ENCODE data around the gene CDCA4.

Gene CDCA4

DNA sequence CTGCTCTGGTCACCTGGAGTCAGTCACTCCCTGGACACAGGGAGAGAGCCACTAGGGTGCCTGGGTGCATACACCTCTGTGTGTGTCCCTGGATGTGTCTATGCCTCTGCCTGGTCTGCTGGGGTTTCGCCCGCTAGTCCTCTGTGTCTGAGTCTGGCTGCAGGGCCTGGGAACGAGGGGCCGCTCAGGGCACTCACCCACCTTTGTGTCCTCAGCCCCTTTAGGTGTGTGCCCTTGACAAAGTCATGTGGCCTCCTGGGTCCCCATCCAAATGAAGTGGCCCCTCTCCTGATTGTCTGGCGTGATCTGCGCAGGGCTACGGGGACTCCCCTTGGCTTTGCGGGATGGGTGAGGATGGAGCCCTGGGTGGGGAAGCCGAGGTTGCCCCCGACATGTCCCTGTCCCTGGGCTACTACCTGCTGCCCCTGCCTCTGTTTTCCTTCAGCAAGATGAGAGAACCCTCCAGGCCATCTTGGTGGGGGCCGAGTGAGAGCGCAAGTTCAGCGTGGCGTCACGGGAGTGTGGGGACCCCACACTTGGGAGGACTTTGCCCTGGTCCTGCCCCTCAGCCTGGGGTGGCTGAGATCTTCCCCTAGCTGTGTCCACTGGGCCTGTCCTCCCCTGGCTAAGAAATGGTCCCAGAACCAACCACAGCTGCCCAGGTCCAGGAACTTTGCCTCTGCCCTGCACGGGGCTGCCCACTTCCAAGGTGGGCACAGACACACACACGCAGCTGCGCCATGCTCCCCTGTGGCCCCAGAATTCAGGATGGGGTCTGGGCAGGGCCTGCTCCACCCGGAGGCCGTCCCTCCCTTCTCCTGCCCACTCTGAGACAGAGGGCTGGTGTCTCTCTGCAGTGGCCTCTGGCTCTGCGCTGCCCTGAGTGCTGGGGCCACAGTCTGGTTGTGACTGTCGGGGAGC is 40.0 kb downstream of the CDCA4 start:
- H3K27ac ChIP-seq (ENCODE audit: low read depth, low read length) = no peak overlapping the region

DNA sequence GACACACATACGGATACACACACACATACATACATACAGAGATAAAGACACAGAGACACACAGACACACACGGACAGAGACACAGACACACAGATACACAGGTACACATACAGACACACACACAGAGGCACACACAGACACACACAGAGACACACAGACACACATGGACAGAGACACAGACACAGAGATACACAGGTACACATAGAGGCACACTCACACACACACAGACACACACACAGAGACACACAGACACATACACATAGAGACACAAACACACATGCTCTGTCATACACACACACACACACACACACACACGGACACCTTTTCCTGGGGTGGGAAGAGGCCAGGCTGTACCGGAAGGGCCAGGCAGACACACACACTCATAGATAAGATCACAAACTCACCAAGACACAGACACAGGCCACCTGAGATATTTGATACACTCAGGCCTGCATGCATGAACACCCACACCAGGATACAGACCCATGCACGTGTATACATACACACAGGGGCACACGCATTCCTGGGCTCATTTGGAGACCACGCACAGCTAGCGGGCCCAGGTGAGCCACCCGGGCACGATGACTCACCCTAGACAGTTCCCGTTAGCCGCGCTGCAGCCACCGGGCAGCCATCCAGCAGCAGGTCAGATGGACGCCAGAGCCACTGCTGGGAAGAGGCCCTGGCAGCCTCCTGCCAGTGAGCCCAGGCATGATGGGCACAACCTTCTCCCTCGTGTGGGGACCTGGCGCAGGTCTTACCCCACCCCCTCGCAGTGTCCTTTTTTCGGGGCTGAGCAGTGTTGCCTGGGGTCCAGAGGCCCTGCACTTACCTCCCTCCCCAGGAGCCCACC is 40.9 kb downstream of the CDCA4 start:
- Histone ChIP-seq H4K20me1 (ENCODE audit: low read depth, low read length) (no peaks in the 10 kb centered on the region), H3K9me3 (ENCODE audit: insufficient read depth, low read length) (no peaks in the 10 kb centered on the region), H3K79me2 (ENCODE audit: insufficient read depth, low read length) (no peaks in the 10 kb centered on the region), H3K4me3 (ENCODE audit: insufficient read depth, low read length, poor library complexity, severe bottlenecking) (no peak overlapping the region), H3K4me2 (ENCODE audit: low read depth, low read length, poor library complexity, severe bottlenecking) (no peak overlapping the region), H3K9ac (ENCODE audit: low read length) (no peak overlapping the region), H3K9me2 (replicated peaks; ENCODE audit: insufficient read depth, low read length) (no peaks in the 10 kb centered on the region), H3K27me3 (ENCODE audit: low read length) (no peaks in the 10 kb centered on the region), H3K36me3 (ENCODE audit: low read length) (no peaks in the 10 kb centered on the region), H3K27ac (ENCODE audit: low read depth, low read length) (no peak overlapping the region), H3F3A (ENCODE audit: insufficient read depth) (no peaks in the 10 kb centered on the region), H2AFZ (ENCODE audit: low read depth, low read length, severe bottlenecking) (no peak overlapping the region)
- TF ChIP-seq EZH2phosphoT487 (conservative IDR thresholded peaks at IDR 0.05; ENCODE audit: low read length) = no peak
- TF ChIP-seq, protein P1, sequence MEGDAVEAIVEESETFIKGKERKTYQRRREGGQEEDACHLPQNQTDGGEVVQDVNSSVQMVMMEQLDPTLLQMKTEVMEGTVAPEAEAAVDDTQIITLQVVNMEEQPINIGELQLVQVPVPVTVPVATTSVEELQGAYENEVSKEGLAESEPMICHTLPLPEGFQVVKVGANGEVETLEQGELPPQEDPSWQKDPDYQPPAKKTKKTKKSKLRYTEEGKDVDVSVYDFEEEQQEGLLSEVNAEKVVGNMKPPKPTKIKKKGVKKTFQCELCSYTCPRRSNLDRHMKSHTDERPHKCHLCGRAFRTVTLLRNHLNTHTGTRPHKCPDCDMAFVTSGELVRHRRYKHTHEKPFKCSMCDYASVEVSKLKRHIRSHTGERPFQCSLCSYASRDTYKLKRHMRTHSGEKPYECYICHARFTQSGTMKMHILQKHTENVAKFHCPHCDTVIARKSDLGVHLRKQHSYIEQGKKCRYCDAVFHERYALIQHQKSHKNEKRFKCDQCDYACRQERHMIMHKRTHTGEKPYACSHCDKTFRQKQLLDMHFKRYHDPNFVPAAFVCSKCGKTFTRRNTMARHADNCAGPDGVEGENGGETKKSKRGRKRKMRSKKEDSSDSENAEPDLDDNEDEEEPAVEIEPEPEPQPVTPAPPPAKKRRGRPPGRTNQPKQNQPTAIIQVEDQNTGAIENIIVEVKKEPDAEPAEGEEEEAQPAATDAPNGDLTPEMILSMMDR (IDR thresholded peaks at IDR 0.05; ENCODE audit: insufficient read depth, low read length, poor library complexity, severe bottlenecking) = no peak

More for the DNA sequence above, 40.0 kb downstream of the CDCA4 start:
- Histone ChIP-seq H3K36me3 (ENCODE audit: low read length) (no peaks in the 10 kb centered on the region), H3K79me2 (ENCODE audit: insufficient read depth, low read length) (no peaks in the 10 kb centered on the region), H3K9me2 (replicated peaks; ENCODE audit: insufficient read depth, low read length) (no peaks in the 10 kb centered on the region), H3K9me3 (ENCODE audit: insufficient read depth, low read length) (no peaks in the 10 kb centered on the region), H3K9ac (ENCODE audit: low read length) (no peak overlapping the region), H3K27me3 (ENCODE audit: low read length) (no peaks in the 10 kb centered on the region), H3F3A (ENCODE audit: insufficient read depth) (no peaks in the 10 kb centered on the region), H4K20me1 (ENCODE audit: low read depth, low read length) (no peaks in the 10 kb centered on the region), H2AFZ (ENCODE audit: low read depth, low read length, severe bottlenecking) (no peak overlapping the region), H3K4me2 (ENCODE audit: low read depth, low read length, poor library complexity, severe bottlenecking) (no peak overlapping the region), H3K4me3 (ENCODE audit: insufficient read depth, low read length, poor library complexity, severe bottlenecking) (no peak overlapping the region)
- TF ChIP-seq, protein P1 (IDR thresholded peaks at IDR 0.05; ENCODE audit: insufficient read depth, low read length, poor library complexity, severe bottlenecking) = no peak
- no peak for TF ChIP-seq EZH2phosphoT487 (conservative IDR thresholded peaks at IDR 0.05; ENCODE audit: low read length)

DNA sequence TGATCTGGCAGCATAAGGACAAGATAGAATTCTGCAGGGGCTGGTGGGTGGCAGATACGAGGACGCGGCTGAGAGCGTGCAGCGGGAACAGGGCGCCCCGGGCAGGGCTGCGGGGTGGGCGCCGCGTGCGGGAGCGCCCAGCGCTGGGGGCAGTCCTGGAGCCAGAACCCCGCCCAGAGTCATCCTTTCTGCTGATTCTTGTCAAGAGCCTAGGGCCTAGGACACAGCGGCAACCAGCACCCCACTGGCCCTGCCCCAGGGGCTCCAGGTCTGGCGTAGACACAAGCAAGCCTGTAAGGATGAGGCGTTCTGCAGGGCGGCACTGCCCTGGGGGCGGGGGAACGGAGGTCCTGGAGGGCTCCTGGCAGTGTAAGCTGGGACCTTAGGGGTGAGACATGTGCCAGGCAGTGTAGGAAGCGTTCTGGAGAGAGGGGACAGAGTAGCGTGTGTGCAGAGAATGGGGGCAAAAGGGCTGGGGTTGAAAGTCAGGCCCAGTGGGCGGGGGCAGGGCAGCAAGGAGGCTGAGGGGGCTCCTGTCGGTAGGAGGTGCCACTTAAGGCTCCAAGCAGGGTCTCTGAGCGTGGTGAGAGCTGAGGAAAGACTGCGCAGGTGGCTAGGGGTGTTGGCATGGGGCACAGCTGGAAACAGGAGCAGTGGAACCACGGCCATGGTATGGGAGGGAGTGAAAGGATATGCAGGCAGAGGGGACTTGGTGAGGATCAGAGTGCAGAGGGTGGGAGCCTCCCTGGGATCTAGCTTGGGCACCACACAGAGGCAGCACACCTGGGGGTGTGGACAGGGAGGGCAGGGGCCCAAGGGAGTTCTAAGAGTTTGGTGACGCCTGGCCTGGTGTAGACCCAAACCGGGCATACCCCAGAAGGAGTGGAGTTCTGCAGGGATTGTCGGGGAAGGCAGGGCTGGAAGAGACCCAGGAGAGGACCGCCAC is 41.9 kb downstream of the CDCA4 start:
- no peak overlapping the region for H3K4me3 ChIP-seq (ENCODE audit: insufficient read depth, low read length, poor library complexity, severe bottlenecking)
- no peaks in the 10 kb centered on the region for H3K79me2 ChIP-seq (ENCODE audit: insufficient read depth, low read length)
- H3K27ac ChIP-seq (ENCODE audit: low read depth, low read length) = no peak overlapping the region
- no peaks in the 10 kb centered on the region for H3K36me3 ChIP-seq (ENCODE audit: low read length)
- no peak overlapping the region for H2AFZ ChIP-seq (ENCODE audit: low read depth, low read length, severe bottlenecking)
- no peak overlapping the region for H3K9ac ChIP-seq (ENCODE audit: low read length)
- H3K27me3 ChIP-seq (ENCODE audit: low read length) = no peaks in the 10 kb centered on the region
- no peaks in the 10 kb centered on the region for H3F3A ChIP-seq (ENCODE audit: insufficient read depth)
- H3K9me2 ChIP-seq (replicated peaks; ENCODE audit: insufficient read depth, low read length) = no peaks in the 10 kb centered on the region
- TF ChIP-seq, protein P1 (IDR thresholded peaks at IDR 0.05; ENCODE audit: insufficient read depth, low read length, poor library complexity, severe bottlenecking) = no peak
- TF ChIP-seq EZH2phosphoT487 (conservative IDR thresholded peaks at IDR 0.05; ENCODE audit: low read length) = no peak
- no peak overlapping the region for H3K4me2 ChIP-seq (ENCODE audit: low read depth, low read length, poor library complexity, severe bottlenecking)
- no peaks in the 10 kb centered on the region for H4K20me1 ChIP-seq (ENCODE audit: low read depth, low read length)
- H3K9me3 ChIP-seq (ENCODE audit: insufficient read depth, low read length) = no peaks in the 10 kb centered on the region
